ENCODE data around the gene GALNTL6. TPM values are rescaled to one million over a fixed set of nuclear protein-coding genes. Genes with fewer than 3 reads are reported as not detected.

The GALNTL6 gene
- total RNA-seq, 1 experiment from 2014 or later: not detected

DNA sequence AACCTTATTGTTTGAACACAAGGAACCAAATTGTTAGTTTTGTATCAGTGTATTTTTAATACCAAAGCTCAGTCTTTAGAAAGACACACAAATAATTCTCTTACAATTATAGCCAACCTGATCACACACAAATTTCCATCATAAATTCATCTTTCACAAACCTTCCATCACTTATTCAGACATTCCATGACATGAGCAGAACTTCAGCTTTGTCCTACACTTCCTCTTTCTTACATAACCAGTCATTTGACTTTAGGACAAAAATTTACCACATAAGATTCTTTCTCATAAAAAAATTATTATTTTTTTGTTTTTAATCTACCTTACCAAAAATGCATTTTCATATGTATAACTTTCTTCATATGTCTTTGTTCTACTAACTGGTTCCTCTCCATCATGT, 312.2 kb downstream of the GALNTL6 start:
- Histone ChIP-seq H3K9me2 (ENCODE audit: insufficient read depth) (no peaks in the 10 kb centered on the region), H3K4me2 (ENCODE audit: low read length) (no peak overlapping the region), H3K9me3 (ENCODE audit: control insufficient read depth in 1 of 2, insufficient read depth in 1 of 2, low read depth in 1 of 2, low read length in 2 of 2) (no peaks in the 10 kb centered on the region), H2AFZ (ENCODE audit: low read depth, low read length, poor library complexity, severe bottlenecking) (no peak overlapping the region), H3K4me3 (replicated peaks in 1 of 2; ENCODE audit: low read depth in 1 of 2, low read length in 2 of 2) (no peak overlapping the region), H3K4me1 (ENCODE audit: control insufficient read depth in 1 of 2, insufficient read depth in 2 of 2, low read length in 2 of 2) (no peaks in the 10 kb centered on the region), H3K36me3 (ENCODE audit: control insufficient read depth in 1 of 2, insufficient read depth in 2 of 2, low read length in 2 of 2) (no peaks in the 10 kb centered on the region), H3K27ac (ENCODE audit: low read depth, low read length) (no peak overlapping the region), H3K9ac (ENCODE audit: low read length) (no peak overlapping the region), H3K27me3 (ENCODE audit: insufficient read depth, low read length) (no peaks in the 10 kb centered on the region), H4K20me1 (ENCODE audit: insufficient read depth) (no peaks in the 10 kb centered on the region), H3K79me2 (ENCODE audit: insufficient read depth, low read length) (no peaks in the 10 kb centered on the region)
- ATAC-seq (no peak), DNase-seq (ENCODE audit: low read depth, low spot score) (no peak)
- ChIA-PET POLR2A (no interaction called here), CTCF (no interaction called here), RAD21 (ENCODE audit: low non-redundant PET in 1 of 2, low total read pairs in 2 of 2, uncharacterized antibody in 2 of 2, unreplicated experiment in 2 of 2) (no interaction called here)
- TF ChIP-seq, protein P1, sequence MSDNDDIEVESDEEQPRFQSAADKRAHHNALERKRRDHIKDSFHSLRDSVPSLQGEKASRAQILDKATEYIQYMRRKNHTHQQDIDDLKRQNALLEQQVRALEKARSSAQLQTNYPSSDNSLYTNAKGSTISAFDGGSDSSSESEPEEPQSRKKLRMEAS (IDR thresholded peaks at IDR 0.05): no peak
- TF ChIP-seq ZNF274 (IDR thresholded peaks at IDR 0.05; ENCODE audit: low read depth, low read length) (no peak), SIN3A (IDR thresholded peaks at IDR 0.05; ENCODE audit: low read depth) (no peak), SP1 (IDR thresholded peaks at IDR 0.05; ENCODE audit: low read depth) (no peak), ZFX (IDR thresholded peaks at IDR 0.05) (no peak), EGR1 (IDR thresholded peaks at IDR 0.05; ENCODE audit: low read depth) (no peak), EZH2phosphoT487 (IDR thresholded peaks at IDR 0.05; ENCODE audit: borderline replicate concordance) (no peak), POLR2A (IDR thresholded peaks at IDR 0.05; ENCODE audit: borderline replicate concordance, extremely low read depth, insufficient read depth, insufficient read length) (no peak)
- BruUV-seq (replicated peaks): no TSS peak
- intact Hi-C loops (cut with micrococcal nuclease): no loop called here

DNA sequence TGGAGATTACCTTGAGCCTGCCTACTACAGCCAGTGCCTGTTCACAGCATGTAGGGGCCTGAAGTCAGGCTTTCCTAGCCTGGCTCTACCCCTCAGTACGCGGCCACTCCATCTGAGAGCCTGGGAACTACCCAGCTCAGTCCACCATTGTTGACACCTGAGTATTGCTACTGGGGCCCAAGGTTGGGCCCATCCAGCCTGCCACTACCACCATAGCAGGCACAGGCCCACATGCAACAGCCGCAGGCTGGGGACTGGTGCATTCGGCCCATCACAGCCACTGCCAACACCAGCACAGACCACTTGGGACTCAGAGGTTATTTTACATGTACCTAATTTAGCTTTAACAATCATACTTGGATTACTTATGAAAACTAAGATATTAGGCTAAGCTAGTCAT, 314.0 kb downstream of the GALNTL6 start:
- no TSS peak for BruUV-seq (replicated peaks)
- TF ChIP-seq JUND (IDR thresholded peaks at IDR 0.05) (no peak), FOSL1 (IDR thresholded peaks at IDR 0.05; ENCODE audit: low read depth) (no peak), EGR1 (IDR thresholded peaks at IDR 0.05; ENCODE audit: low read depth) (no peak), SP1 (IDR thresholded peaks at IDR 0.05; ENCODE audit: low read depth) (no peak), CEBPB (IDR thresholded peaks at IDR 0.05; ENCODE audit: low read depth) (no peak), ZNF274 (IDR thresholded peaks at IDR 0.05; ENCODE audit: low read depth, low read length) (no peak), POLR2AphosphoS5 (IDR thresholded peaks at IDR 0.05; ENCODE audit: low read depth, low read length) (no peak), EZH2phosphoT487 (IDR thresholded peaks at IDR 0.05; ENCODE audit: borderline replicate concordance) (no peak)
- TF ChIP-seq, protein P2, sequence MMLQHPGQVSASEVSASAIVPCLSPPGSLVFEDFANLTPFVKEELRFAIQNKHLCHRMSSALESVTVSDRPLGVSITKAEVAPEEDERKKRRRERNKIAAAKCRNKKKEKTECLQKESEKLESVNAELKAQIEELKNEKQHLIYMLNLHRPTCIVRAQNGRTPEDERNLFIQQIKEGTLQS (IDR thresholded peaks at IDR 0.05): no peak
- TF ChIP-seq, protein P3, sequence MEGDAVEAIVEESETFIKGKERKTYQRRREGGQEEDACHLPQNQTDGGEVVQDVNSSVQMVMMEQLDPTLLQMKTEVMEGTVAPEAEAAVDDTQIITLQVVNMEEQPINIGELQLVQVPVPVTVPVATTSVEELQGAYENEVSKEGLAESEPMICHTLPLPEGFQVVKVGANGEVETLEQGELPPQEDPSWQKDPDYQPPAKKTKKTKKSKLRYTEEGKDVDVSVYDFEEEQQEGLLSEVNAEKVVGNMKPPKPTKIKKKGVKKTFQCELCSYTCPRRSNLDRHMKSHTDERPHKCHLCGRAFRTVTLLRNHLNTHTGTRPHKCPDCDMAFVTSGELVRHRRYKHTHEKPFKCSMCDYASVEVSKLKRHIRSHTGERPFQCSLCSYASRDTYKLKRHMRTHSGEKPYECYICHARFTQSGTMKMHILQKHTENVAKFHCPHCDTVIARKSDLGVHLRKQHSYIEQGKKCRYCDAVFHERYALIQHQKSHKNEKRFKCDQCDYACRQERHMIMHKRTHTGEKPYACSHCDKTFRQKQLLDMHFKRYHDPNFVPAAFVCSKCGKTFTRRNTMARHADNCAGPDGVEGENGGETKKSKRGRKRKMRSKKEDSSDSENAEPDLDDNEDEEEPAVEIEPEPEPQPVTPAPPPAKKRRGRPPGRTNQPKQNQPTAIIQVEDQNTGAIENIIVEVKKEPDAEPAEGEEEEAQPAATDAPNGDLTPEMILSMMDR (IDR thresholded peaks at IDR 0.05 in 2 of 3, conservative IDR thresholded peaks at IDR 0.05 in 1 of 3; ENCODE audit: borderline replicate concordance in 1 of 3, insufficient read depth in 1 of 3, low read depth in 2 of 3, low read length in 2 of 3): no peak
- TF ChIP-seq, protein P4, sequence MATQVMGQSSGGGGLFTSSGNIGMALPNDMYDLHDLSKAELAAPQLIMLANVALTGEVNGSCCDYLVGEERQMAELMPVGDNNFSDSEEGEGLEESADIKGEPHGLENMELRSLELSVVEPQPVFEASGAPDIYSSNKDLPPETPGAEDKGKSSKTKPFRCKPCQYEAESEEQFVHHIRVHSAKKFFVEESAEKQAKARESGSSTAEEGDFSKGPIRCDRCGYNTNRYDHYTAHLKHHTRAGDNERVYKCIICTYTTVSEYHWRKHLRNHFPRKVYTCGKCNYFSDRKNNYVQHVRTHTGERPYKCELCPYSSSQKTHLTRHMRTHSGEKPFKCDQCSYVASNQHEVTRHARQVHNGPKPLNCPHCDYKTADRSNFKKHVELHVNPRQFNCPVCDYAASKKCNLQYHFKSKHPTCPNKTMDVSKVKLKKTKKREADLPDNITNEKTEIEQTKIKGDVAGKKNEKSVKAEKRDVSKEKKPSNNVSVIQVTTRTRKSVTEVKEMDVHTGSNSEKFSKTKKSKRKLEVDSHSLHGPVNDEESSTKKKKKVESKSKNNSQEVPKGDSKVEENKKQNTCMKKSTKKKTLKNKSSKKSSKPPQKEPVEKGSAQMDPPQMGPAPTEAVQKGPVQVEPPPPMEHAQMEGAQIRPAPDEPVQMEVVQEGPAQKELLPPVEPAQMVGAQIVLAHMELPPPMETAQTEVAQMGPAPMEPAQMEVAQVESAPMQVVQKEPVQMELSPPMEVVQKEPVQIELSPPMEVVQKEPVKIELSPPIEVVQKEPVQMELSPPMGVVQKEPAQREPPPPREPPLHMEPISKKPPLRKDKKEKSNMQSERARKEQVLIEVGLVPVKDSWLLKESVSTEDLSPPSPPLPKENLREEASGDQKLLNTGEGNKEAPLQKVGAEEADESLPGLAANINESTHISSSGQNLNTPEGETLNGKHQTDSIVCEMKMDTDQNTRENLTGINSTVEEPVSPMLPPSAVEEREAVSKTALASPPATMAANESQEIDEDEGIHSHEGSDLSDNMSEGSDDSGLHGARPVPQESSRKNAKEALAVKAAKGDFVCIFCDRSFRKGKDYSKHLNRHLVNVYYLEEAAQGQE (IDR thresholded peaks at IDR 0.05; ENCODE audit: low read depth): no peak

More for the DNA sequence above, 314.0 kb downstream of the GALNTL6 start:
- H4K20me1 ChIP-seq (ENCODE audit: insufficient read depth): no peaks in the 10 kb centered on the region
- RAD21 ChIA-PET (ENCODE audit: low non-redundant PET in 1 of 2, low total read pairs in 2 of 2, uncharacterized antibody in 2 of 2, unreplicated experiment in 2 of 2): no interaction called here
- intact Hi-C loops (cut with micrococcal nuclease): no loop called here
- H3K9ac ChIP-seq (ENCODE audit: low read length): no peak overlapping the region
- no peak overlapping the region for H3K27ac ChIP-seq (ENCODE audit: low read depth, low read length)
- POLR2A ChIA-PET: no interaction called here
- DNase-seq (ENCODE audit: low read depth, low spot score): no peak
- H3K79me2 ChIP-seq (ENCODE audit: insufficient read depth, low read length): no peaks in the 10 kb centered on the region
- H3K9me2 ChIP-seq (ENCODE audit: insufficient read depth): no peaks in the 10 kb centered on the region
- H3K36me3 ChIP-seq (ENCODE audit: control insufficient read depth in 1 of 2, insufficient read depth in 2 of 2, low read length in 2 of 2): no peaks in the 10 kb centered on the region
- no peaks in the 10 kb centered on the region for H3K9me3 ChIP-seq (ENCODE audit: control insufficient read depth in 1 of 2, insufficient read depth in 1 of 2, low read depth in 1 of 2, low read length in 2 of 2)
- ATAC-seq: no peak
- no peak overlapping the region for H3K4me3 ChIP-seq (replicated peaks in 1 of 2; ENCODE audit: low read depth in 1 of 2, low read length in 2 of 2)
- H3K4me1 ChIP-seq (ENCODE audit: control insufficient read depth in 1 of 2, insufficient read depth in 2 of 2, low read length in 2 of 2): no peaks in the 10 kb centered on the region
- no peak overlapping the region for H2AFZ ChIP-seq (ENCODE audit: low read depth, low read length, poor library complexity, severe bottlenecking)
- no peak overlapping the region for H3K4me2 ChIP-seq (ENCODE audit: low read length)
- CTCF ChIA-PET: no interaction called here
- H3K27me3 ChIP-seq (ENCODE audit: insufficient read depth, low read length): no peaks in the 10 kb centered on the region
